Mammary epithelial cell (primary cell): ENCODE results near the gene RHOC.

Source experiments
- CTCF ChIP-seq, 2 donors: IDR thresholded peaks in 1 of 2; conservative IDR thresholded peaks in 1 of 2; 2 replicates each; pipeline ENCODE4 v1.5.1; 2011 to 2012; ENCODE audit warnings: inconsistent platforms in 2 of 2, low read length in 2 of 2, mild to moderate bottlenecking in 2 of 2, control low read depth in 1 of 2, low read depth in 1 of 2; ENCODE audit not compliant: insufficient read depth in 1 of 2; ENCODE audit errors: extremely low read depth in 1 of 2
- EZH2 ChIP-seq: IDR thresholded peaks from 2 replicates; pipeline ENCODE4 v1.6.1; 2012; ENCODE audit warnings: low read length, inconsistent platforms, borderline replicate concordance

- TF ChIP-seq CTCF (conservative IDR thresholded peaks at IDR 0.05 in 1 of 2, IDR thresholded peaks at IDR 0.05 in 1 of 2; ENCODE audit: extremely low read depth in 1 of 2, insufficient read depth in 1 of 2, low read depth in 1 of 2, low read length in 2 of 2) (no peak), EZH2 (no peak)
These were observed 10.4 kb upstream of the RHOC start for GRCh38 chr1:112717263-112717873.
